ENCODE results near the gene ARHGAP24.
A peak's percentile ranks its signal among the peaks of the same experiment; 100 is the strongest.

Gene ARHGAP24

DNA sequence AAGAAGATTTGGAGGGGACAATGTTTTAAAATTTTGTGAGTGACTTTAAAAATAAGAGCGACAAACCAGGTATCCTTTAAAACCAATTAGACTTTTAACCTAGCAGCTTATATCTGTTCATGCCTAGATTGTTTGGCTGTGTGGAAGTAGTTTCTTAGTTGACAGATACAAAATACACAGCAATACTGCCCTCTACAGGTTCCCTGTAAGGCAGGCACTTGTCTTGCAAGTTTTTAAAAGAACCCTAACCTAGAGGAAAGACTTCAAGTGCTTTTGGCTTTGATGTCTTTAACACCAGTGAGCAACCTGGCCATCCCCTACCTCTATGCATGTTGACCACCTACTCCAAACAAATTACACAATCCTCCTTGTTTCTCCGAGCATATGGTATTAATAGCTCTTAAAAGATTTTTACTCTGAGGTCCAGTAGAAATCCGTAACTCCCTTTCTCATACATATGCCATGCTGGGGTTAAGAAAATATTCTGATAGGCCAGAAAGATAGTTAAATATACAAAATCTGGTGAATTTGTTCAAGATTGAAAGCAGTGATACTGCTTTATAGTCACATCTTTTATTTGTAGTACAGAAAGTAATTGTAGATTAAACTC lies 273.0 kb downstream of the ARHGAP24 start:
- peak; percentile 15 for DNase-seq

DNA sequence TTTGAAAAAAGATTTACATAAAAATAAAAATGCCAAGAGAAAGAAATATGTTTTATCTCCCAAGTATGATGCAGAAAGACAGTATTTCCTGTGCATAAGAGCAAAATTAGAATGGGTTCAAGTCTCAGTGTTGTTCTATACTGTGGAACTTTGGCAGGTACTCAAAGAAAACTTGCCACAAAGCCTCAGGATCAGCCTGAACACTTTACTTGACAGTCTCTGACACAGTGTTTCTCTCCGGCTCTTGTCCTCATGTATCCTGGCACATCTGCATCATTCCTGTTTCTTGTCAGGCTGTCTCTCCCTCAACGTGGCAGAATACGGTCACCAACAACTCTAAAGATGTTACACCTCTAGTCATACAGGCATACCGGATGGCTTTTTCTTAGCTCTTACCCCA lies 273.7 kb downstream of the ARHGAP24 start:
- DNase-seq, result no peak

DNA sequence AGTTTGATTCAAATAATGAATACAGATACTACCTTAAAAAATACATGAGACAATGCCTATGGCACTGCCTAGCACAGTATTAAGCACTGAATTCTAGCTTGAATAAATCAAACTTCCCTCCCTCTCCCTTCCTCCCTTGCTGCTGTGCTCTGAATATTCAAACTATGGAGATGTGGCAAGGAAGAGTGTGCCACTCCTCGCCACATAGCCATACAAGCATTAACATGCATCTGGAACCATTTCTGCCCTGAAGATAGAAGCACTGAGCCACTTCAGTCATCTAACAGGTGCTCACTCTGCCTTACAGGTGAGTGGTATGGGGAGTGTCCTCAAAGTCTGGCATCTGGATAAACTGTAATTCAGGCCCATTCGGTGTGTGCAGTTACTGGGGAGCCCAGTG lies 276.9 kb downstream of the ARHGAP24 start:
- DNase-seq, result no peak

DNA sequence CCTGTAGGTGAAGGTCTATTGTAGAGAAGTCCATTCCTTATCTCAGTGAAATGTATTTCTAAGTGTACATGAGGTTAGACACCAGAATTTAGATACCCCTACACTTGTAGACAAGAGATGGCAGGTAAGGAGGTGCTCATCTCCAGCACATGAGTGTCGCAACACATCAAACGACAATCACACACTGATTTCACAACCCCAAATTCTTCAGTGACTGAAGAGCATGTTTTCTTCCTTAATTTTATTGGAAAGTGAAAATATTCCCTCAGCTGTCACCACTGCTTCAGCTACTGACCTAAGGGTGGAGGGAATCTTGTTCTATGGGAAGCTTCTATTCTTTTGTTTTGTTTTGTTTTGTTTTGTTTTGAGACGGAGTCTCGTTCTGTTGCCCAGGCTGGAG lies 280.3 kb downstream of the ARHGAP24 start:
- DNase-seq, result no peak

DNA sequence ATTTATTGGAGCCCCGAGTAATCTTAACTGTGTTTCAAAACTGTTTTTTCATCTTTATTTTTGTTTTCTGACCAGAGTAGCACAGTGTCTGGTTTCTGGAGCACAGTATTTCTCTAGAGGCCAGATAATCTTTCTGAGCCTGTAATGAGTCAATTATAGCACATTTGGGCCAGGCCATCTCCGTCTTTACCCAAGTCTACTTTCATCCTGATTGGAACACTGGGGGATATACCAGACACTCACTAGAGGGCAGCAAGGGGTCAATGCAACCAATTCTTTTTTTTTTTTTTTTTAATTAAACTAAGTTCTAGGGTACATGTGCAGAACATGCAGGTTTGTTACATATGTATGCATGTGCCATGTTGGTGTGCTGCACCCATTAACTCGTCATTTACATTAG lies 282.0 kb downstream of the ARHGAP24 start:
- no peak for DNase-seq

DNA sequence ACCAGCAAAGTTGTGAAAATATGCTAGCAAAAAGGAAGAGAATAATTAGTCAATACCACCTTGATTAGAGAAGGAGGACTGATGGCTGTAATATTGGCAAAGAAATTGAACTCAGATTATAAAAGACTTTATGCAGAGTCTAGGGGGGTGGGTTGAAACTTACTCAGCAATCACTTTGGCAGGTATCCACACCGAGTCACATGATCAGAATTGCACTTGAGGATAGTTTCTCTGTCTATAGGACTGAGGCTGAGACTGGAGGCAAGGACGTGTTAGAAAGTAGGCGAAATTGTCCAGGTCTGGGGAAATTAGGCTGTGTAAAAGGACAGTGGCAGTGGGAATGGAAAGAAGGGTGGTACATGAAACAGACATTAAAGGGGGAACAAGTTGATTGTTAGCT lies 284.4 kb downstream of the ARHGAP24 start:
- DNase-seq, result no peak

DNA sequence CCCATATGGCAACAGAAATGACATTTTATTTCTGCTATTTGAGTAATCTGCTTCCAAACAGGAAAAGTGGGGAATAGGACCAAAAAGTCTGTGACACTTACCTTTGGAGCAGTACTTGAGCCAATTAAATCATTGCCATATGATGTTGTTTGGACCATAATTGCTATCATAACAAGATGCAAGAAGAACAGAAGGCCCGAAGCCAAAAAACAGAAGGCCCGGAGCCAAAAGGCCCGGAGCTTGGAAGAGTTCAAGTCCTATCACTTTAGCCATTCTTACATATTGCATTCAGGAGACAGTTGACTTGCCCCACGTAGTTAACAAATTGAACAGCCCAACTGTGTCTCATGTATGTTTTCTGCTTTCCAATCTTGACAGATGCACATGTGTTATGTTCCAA lies 285.6 kb downstream of the ARHGAP24 start:
- no peak for DNase-seq

DNA sequence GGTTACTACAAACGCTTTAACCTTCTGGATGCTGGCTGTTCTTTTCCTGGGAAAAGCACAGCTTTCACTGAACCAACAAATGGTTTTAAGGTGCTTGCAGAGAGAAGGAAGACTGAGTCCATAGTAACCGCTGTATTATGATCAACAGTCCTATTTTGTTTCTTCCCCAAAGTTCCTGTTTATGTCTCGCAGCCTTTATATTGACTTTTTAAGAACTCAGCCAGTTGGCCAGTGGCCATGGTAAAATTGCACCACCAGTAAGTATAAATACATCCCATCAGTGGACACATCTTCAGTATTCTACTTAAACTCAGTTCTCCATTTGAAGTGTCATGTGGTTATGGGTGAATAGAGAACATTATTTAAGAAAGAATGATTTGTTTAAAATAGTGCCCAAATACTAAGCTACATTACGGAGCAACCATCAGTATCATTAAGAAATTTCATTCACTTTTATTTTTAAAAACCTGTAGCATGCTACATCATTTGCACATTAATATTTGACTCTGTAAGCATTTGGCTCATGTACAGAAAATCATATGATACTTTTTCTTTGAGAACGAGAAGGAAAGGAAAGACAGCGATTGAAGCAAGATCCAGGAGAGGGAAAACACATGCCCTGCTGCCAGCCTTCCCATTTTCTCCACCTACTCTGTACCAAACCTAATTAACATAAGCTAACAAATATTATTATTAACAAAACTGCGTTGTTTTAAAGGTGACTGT lies 287.0 kb downstream of the ARHGAP24 start:
- no peak for DNase-seq

DNA sequence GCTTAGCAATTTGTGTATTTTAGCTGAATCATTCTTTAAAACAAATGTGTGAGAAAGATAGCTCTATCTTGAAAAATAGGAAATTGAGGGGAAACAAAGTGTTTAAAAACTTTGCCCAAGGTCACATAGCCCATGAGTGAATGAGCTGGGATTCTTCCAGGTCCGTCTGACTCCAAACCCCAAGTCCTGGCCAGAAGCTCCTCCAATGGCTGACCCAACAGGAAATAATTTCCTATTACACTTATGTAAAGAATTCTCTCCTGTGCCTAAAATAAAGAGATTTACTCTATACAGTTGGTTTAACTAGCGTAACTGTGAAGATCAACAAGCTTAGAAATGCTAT lies 287.6 kb downstream of the ARHGAP24 start:
- no peak for DNase-seq

DNA sequence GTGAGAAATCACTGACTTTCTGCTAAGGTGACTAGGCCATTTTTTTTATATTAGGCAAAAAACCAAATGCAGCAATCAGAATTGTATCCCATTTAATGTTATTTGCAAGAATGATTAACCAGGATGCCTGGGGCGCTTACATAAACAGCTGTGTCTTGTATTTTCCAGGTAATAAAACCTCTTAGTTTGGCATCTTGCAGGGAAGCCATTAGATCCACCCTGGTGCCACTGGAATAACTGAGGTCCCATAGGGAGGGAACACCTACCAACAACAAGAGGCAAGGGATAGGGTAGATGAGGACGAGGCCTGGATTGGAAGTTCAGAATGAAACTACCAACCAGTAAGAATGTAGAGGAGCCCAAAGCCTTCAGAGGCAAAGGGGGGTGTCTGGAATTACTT lies 288.3 kb downstream of the ARHGAP24 start:
- DNase-seq, result no peak

DNA sequence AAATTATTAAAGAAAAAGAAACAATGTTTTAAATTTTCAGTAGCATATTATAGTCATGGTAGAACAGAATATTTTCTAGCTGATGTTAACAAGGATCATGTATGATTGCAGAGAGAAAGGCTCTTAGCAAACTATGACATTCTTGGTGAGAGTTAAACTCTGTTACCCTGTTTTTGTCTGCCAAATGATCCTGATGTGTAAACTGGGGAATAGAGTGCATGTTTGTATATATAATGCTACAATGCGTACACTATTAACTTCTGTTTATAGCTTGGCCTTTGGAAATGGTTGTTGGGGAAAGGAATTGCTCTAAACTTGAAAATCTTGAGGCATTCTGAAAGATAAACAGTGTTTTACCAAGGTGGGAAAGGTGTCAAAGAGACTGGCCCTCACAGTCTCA lies 292.7 kb downstream of the ARHGAP24 start:
- DNase-seq, result no peak

DNA sequence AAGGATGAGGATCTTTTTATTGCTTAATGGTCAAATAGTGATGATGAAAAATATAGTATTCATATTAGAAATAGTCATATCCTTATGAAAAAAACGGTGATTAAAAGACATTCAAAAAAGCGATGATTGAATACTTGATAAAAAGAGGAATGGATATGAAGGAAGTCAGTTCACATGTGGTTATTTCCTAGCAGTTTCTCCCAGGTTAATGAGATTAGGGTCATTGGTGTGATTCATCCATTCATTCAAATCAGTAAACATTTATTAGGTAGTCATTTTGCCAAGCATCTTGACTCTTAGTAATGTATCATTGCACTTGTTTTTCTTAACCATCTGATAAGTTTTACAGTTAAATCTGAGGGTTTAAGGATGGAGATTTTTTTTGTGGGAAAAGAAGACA lies 294.1 kb downstream of the ARHGAP24 start:
- no peak for DNase-seq

DNA sequence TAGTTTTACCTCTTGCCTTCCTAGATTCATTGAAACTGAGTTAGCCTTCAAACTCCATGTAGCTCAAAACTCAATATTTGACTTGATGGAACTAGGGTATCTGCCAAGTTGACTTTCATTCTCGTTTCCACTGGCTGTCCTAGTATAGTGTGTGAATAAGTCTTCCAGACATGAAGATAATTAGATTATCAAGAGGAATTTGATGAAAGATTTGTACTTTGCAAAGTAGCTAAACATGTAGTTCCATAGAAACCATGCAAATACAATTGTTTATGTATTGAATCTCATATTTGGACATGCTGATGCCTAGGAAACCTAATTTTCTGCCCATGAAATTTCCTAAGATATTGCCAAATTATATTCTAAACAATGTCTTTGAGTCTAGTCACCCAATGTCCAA lies 297.5 kb downstream of the ARHGAP24 start:
- DNase-seq, result no peak

DNA sequence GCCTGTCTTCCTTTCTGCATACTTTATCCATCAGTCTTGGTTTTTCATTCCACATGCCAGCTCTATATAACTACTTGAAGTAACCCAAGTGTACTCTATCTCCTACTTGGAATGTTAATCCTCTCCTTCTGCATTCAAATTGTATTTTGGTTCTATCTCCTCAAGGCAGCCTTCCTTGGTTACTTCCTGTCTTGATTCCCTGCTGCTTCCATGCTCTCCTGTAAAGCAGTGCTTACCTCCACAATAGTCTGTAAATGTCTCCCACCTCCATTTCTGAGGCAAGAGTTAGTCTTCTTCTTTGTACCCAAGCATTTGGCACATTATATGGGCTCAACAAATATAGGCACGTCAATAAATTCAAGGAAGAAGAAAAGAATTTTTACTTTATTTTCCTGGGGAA lies 298.4 kb downstream of the ARHGAP24 start:
- no peak for DNase-seq

DNA sequence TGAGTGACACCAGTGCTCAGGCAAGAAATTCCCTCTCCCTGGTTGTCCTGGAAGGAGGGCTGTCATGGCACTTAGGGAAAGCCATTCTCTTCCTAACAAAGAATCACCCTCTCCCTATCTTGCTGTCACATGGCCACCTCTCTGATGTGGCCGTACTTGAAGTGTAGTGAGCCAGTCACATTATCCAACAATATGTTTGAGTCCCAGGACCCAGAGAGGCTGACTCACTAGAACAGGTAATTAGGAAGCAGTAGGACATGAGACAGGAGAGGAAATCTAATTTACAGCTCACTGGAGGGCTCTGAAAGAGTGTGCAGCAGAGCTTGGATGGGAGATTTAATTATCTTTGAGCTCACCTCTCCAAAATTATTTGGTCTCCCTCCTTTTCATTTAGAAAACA lies 299.1 kb downstream of the ARHGAP24 start:
- DNase-seq, result no peak

DNA sequence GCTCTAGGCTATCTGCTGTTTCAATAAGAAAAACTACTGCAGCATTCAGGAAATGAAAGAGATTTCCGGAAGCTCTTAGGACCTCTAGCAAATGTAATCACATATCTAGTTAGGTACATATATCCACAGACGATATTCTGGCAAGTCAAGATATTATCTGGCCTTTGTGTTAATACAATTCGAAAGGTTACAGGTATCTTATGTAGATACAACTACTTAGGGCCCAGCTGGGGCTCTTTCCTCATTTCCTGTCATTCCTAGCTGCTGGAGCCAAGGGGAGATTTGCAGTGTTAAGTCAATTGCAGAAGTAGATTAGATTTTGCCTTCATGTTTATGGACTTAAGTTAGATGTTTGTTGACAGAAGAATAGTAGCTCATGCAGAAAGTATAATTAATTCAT lies 299.5 kb downstream of the ARHGAP24 start:
- no peak for DNase-seq

DNA sequence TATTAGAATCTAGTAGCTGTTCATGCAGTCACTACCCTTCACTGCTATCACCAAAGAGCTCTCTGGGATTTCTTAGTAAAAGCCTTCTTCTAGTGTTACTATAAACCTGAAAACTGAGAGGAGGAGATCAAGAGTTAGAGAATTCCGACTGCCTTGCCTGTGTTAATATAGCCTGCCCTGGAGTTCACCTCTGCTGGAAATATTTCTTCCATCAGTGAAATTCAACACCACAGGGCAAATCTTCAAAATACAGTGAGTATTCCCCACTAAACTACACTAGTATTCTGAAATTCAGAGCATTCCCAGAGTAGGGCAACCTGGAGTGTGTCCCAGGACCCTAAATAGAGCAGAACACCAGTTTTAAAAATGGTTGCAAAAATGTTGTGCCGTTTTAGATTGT lies 301.1 kb downstream of the ARHGAP24 start:
- no peak for DNase-seq

DNA sequence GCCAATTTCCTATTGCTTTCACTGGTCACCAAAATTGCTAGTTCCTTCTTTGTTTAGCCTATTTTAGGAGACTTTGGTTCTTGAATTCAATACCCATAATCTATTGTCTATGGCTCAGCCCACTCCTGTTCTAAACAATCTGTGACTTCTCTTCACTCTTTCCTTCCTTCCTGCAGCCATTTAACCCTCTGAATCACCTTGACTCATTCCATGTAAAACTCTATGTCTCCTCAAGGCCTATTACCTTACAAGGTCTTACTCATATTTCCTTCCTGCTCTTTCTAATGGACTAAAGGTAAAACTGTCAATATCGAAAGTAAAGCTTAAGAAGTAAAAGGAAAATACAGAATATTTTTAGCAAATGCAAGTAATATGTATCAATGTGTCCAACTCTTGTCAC lies 301.6 kb downstream of the ARHGAP24 start:
- DNase-seq, result no peak

DNA sequence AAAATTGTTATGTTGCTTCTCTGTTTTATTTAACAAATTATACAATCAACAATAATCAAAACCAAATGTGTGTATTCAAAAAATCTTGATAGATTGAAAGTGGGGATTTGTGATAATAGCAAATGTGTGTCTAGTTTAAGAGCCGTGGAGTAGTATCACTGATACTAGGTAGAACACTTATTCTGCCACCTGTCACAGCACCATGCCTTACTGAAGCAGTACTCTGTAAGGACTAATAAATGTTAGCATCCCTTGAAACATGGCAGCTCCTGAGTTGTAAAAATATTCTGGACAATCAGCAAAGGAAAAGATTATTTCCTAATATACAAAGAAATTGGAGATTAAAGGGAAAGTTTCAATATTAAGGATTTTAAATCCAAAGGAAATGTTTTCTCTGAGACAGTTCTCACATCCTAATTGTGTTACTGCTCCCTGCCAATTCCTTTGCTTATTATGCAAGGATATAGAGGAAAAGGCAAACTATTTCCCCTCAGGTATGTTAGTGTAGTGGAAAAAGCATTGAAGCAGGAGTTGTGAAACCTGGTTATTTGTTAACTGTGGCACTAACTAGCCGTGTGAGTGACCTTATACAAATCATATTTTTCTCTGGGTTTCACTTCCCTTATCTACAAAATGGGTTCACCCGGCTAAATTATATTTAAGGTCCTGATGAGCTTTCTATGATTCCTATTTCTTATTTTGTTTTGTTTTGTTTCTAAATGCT lies 303.1 kb downstream of the ARHGAP24 start:
- DNase-seq, result no peak

DNA sequence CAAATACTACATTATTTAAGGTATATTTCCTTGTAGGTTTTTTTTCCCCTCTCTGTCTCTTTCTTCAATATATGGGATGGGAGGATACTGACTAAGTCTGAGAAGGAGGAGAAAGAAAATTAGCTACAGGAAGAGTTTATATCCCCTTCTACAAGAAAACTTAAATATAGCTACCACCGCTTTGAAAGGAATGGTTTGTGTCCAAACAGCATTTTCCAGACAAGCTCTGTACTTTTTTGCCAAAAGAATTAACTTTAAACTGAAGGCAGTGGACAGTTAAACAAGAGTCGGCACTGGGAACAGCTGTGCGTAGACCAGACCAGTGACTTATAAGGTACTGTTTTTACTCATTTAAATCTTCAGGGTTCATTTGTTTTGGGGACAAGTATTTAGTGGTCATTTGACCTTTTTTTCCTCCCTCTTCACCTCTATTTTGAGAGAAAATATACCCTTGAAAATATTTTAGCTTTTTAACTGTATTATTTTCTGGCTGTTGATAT lies 303.7 kb downstream of the ARHGAP24 start:
- DNase-seq, result no peak

DNA sequence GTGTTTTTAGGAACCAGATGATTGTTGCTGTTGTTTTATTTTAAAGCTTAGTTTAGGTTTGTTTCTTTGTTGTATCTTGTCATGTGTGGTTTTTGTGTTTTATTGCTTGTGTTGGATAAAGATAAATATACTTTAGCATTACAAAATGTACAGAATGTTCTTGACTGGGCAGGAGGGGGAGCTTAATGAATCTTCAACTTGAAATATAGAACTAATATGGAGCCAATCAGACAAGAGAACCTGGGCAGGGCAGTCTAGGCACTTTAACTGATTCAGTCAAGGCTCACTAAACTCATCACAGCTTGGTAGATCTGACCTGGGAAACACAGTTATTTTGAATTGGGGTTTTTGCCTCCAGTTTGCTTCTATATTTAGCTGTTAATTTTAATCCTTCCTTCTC lies 304.2 kb downstream of the ARHGAP24 start:
- DNase-seq, result no peak

DNA sequence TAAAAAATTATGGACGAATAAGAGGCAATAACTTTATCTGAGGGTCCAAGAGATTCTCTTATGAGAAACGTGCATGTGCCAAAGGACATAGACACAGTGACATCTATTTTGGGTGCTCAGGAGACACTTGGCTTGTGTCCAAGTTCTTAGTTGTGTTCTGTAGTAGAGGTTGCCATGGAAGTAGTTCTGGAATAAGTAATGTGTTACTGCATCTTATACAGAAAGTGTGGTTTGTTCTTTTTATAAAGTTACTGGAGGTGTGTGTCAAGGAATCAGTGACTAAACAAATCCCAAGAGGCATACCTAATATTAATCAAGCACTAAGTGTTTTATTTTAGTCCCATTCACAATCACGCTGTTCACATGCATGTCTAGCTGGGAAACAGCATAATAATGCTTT lies 305.7 kb downstream of the ARHGAP24 start:
- DNase-seq, result no peak

DNA sequence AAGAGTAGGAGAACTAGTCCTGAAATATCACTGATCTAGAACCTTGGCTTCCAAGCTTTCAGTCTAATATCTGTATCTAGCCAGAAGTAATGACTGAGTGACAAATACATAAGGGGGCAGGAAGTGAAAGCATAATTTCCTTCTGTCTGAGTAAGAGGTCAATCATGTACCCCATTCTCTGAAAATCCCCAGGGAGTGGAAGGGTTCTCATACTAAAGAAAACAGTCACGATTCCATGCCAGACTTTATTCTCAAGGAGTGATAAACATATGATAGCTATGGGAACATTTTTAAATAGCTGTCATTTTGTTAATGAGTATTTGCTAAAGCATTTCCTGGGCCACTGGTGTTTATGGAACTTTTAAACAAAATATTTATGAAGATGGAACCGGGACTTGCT lies 308.5 kb downstream of the ARHGAP24 start:
- DNase-seq, result no peak

DNA sequence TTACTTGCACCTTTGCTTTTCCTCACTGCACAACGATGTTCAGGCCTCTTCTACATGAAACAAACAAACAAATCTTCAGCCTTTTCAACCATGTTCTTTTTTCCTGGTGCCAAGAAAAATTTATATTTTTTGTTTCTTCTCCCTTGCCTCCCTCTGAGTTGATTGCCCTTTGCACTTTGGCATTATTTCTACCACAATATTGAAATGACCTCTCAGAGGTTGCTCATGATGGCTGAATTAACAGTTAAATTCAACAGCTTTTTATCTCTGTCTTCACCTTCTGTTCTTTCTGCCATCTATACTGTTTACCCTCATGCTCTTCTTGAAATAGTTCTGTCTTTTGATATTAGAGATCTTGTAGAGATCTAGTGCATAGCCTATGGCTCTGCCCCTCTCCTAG lies 308.9 kb downstream of the ARHGAP24 start:
- DNase-seq, result no peak

Measured in NCI-H526 treated with DMSO at 0.1 percent for 48 hours (cell line).